Activated CD8-positive, alpha-beta memory T cell treated with anti-CD3 and anti-CD28 coated beads, Interleukin-2, amount 10 ng/mL, durations not matched to agents 7 days and 5 days (primary cell): ENCODE results near the gene THBS2. TPM values are rescaled to one million over a fixed set of nuclear protein-coding genes. Genes with fewer than 3 reads are reported as not detected.

Experiments used
- ATAC-seq: fragments of 150-1000 bp; cut with Tn5 transposase; one replicate; pipeline ENCODE4 v1.10.0; 2021; ENCODE audit warnings: moderate library complexity
- CTCF ChIA-PET: fragments of 350-600 bp; sonication (Branson Sonifier 250); formaldehyde crosslinking; loops from one replicate; lab custom pipeline; 2021; ENCODE audit warnings: antibody characterized with exemption; lab: Charles Lee
- DNase-seq: peaks from one replicate; pipeline ENCODE4 v3.0.0-alpha.2; 2020
- H3K27ac Mint-ChIP-seq: one replicate; pipeline ENCODE4 v1.8.0; 2021; ENCODE audit warnings: mild to moderate bottlenecking, mixed read lengths
- H3K27me3 Mint-ChIP-seq: one replicate; pipeline ENCODE4 v1.8.0; 2021; ENCODE audit warnings: mixed read lengths
- H3K36me3 Mint-ChIP-seq: one replicate; pipeline ENCODE4 v1.8.0; 2021; ENCODE audit warnings: mild to moderate bottlenecking, mixed read lengths
- H3K4me1 Mint-ChIP-seq: one replicate; pipeline ENCODE4 v1.8.0; 2021; ENCODE audit warnings: mixed read lengths
- H3K4me3 Mint-ChIP-seq: one replicate; pipeline ENCODE4 v1.8.0; 2021; ENCODE audit warnings: mild to moderate bottlenecking, moderate library complexity, mixed read lengths
- H3K9me3 Mint-ChIP-seq: one replicate; pipeline ENCODE4 v1.8.0; 2022; ENCODE audit warnings: low read depth, mixed read lengths
- total RNA-seq, 2 experiments: library from RNA; stranded (reverse); gene quantifications; one replicate each; pipeline ENCODE4 v1.2.3, GENCODE V29; 2021

Gene THBS2
- total RNA-seq, 2 experiments from 2014 or later: not detected

DNA sequence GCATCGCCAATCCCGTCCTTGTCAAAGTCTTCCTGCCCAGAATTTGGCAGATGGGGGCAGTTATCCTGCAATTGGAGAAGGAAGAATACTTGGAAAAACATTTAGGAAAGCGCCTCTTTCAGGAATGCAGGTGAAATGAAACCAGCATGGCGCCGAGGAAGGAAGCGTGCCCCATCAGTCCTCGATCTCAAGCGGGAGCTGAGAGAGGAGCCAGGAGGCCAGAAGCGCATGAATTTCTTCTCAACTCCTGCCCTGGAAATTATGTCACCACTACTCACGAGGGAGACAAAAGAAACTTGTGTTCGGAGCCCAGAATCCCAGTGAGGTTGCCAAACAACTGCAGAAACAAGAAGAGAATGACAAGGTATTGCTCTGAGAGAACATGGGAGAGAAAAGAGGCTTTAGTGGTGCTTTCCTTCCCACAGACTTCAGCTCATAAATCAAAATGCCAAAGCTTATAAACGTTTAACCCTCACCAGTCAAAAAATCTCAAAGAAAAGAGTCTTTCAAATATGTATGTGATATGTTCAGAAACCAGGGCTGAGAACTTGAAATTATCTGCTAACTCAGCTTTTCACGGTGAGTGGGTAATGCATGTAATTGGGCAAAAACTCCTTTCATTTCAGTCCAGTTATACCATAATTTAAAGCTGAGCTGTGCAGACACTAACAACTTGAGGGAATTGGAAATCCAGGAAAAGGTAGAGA, 23.9 kb downstream of the THBS2 start:
- H3K4me1 Mint-ChIP-seq: no peaks in the 10 kb centered on the region

DNA sequence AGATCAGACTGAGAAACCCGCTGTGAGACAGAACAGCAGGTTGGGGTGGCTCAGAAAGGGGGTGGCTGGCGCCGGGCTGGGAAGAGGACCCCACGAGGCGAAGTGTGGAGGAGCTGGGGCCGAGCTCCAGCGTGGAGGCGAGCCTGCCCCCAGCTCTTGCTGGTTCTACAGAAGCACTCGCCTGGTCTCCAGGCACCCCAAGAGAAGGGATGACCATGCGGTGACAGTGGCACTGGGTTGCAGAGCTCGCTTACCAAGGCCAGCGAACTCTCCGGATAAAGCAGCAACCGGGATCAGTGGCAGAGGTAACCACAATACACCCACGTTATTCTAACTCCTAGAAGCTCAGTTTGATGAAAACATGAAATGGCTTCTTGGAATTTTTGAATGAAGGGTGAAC, 26.5 kb downstream of the THBS2 start:
- DNase-seq (peak; percentile 5), ATAC-seq (no peak)
- Mint-ChIP-seq H3K9me3 (no peaks in the 10 kb centered on the region), H3K27me3 (no peaks in the 10 kb centered on the region), H3K4me3 (no peak overlapping the region), H3K36me3 (no peaks in the 10 kb centered on the region), H3K27ac (no peak overlapping the region), H3K4me1 (no peaks in the 10 kb centered on the region)
- CTCF ChIA-PET: no interaction called here

More for the DNA sequence above, 23.9 kb downstream of the THBS2 start:
- no peak for ATAC-seq
- no peak overlapping the region for H3K4me3 Mint-ChIP-seq
- H3K27me3 Mint-ChIP-seq: no peaks in the 10 kb centered on the region
- H3K9me3 Mint-ChIP-seq: peaks cover 15% of the 10 kb centered on the region
- H3K27ac Mint-ChIP-seq: no peak overlapping the region
- CTCF ChIA-PET: no interaction called here
- DNase-seq: peak; percentile 8
- no peaks in the 10 kb centered on the region for H3K36me3 Mint-ChIP-seq

DNA sequence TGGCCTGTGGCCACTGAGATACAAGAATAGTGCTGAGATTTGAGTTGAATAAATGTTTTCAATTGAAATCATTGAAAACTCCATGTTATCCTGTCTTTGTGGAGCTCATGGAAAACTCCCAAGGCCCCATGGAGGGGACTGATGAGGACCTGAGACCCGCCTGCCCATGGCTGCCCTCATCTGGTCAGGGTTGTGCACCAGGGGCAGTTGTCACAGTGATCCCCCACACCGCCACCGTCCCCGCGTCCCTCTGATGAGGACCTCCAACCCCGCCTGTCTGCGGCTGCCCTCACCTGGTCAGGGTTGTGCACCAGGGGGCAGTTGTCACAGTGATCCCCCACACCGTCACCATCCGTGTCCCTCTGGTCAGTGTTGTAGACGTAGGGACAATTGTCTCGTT, 27.8 kb downstream of the THBS2 start:
- Mint-ChIP-seq H3K27me3 (no peaks in the 10 kb centered on the region), H3K9me3 (no peaks in the 10 kb centered on the region), H3K27ac (no peak overlapping the region), H3K4me3 (no peak overlapping the region), H3K36me3 (no peaks in the 10 kb centered on the region), H3K4me1 (no peaks in the 10 kb centered on the region)
- DNase-seq: peak; percentile 4
- no peak for ATAC-seq
- CTCF ChIA-PET: no interaction called here

DNA sequence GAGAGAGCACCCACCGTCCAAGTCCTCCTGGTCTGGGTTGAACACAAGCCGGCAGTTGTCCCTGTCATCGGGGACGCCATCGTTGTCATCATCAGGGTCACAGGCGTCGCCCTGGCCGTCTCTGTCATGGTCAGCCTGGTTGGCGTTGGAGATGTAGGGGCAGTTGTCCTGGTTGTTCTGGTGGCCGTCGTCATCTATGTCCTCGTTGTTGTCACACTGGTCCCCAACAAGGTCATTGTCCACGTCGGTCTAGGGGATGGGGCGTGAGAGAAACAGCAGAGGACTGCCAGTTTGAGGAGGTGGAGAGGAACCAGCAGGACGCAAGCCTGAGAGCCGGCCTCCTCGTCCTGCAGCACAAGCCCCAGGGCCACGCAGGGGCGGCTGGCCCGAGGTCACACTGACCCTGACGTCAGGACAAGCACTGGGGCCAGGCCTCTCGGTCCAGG, 28.5 kb downstream of the THBS2 start:
- Mint-ChIP-seq H3K36me3 (no peaks in the 10 kb centered on the region), H3K4me1 (no peaks in the 10 kb centered on the region), H3K4me3 (no peak overlapping the region), H3K27me3 (no peaks in the 10 kb centered on the region), H3K27ac (no peak overlapping the region), H3K9me3 (no peaks in the 10 kb centered on the region)
- CTCF ChIA-PET: no interaction called here
- DNase-seq (peak; percentile 16), ATAC-seq (no peak)

DNA sequence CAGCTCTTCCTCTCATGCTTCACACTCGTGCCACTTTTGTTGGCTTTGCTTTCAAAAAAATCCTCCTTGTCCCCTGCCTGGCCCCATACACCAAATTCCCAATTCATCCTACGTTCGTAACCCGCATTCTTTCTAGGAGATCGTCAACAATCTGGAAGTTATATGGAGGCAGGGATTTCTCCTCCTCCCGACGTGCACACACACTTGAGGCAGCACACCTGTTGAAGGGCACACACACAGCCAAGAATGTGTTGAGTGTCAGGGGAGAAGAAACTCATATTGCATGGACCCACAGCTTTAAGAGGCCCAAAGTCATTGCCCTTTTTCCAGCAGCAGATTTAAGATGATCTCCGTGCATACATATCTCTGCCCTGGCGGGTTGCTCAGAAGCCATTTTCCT, 28.9 kb downstream of the THBS2 start:
- DNase-seq (peak; percentile 3), ATAC-seq (no peak)
- Mint-ChIP-seq H3K36me3 (no peaks in the 10 kb centered on the region), H3K4me3 (no peak overlapping the region), H3K4me1 (no peaks in the 10 kb centered on the region), H3K27me3 (no peaks in the 10 kb centered on the region), H3K9me3 (no peaks in the 10 kb centered on the region), H3K27ac (no peak overlapping the region)
- CTCF ChIA-PET: no interaction called here

DNA sequence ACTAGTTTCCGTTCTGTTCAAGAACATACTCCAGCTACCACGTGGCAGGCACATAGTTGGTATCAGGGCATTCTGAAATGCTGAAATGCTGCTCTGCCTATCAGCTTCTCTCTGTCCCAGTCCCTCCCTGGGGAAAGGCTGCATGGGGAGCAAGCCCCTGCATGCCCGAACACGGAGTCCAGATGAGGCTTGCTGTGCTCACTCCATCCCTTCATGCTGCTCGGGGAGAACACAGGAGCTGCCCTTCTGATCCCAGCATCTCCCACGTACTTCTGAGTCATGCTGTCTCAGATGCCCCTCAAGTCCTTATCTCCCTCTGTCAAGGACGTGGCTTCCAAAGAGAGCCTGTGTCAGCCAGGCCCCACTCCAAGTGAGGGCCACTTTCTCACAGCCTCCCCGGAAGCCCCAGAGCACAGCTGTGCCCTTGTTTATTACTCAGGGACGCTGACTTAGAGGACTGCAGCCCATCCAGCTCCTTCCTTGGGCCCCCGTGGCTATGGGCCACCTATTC, 29.4 kb downstream of the THBS2 start:
- H3K36me3 Mint-ChIP-seq: no peaks in the 10 kb centered on the region
- H3K4me3 Mint-ChIP-seq: no peak overlapping the region
- ATAC-seq: no peak
- no peak overlapping the region for H3K27ac Mint-ChIP-seq
- CTCF ChIA-PET: no interaction called here
- H3K4me1 Mint-ChIP-seq: no peaks in the 10 kb centered on the region
- H3K9me3 Mint-ChIP-seq: no peaks in the 10 kb centered on the region
- H3K27me3 Mint-ChIP-seq: no peaks in the 10 kb centered on the region
- DNase-seq: peak; percentile 21

DNA sequence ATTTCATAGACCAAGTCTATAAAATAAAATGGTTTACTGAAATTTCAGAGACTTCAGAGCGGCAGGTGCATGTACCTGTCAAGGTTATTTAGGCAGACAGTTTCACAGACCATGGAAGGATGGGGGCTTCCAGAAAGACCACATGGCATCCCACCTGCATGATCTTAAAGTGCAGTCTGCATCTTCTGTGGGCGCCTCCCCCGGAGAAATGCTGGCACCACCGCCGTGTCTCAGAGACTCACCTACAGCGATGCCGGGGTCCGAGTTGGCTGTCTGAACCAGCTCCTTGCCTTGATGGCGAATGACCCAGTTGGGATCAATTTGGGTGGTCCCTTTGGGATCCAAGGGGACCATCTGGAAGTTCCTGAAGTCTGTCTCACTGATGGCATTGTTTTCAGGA, 30.6 kb downstream of the THBS2 start:
- DNase-seq: peak; percentile 30
- no peaks in the 10 kb centered on the region for H3K36me3 Mint-ChIP-seq
- H3K27me3 Mint-ChIP-seq: no peaks in the 10 kb centered on the region
- CTCF ChIA-PET: no interaction called here
- no peak for ATAC-seq
- no peaks in the 10 kb centered on the region for H3K4me1 Mint-ChIP-seq
- H3K9me3 Mint-ChIP-seq: peaks cover 10% of the 10 kb centered on the region
- no peak overlapping the region for H3K4me3 Mint-ChIP-seq
- no peak overlapping the region for H3K27ac Mint-ChIP-seq

DNA sequence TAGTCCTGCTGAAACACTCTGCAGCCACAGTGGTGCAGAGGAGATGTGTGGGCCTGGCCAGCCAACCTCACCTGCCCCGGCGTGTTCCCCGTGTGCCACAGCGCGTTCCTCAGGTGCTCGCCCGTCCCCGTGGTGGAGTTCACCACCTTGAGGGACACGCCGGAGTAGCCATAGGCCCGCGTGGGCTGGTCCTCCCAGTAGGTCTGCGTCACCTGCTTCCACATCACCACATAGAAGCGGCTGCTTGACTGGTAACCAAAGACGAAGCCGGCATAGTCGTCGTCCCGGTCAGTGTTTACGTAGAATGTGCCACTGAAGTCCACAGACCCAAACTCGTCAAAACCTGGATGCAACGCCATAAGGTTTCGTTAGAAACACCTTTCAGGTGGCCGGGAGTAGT, 31.5 kb downstream of the THBS2 start:
- no peaks in the 10 kb centered on the region for H3K36me3 Mint-ChIP-seq
- H3K4me3 Mint-ChIP-seq: no peak overlapping the region
- H3K27ac Mint-ChIP-seq: no peak overlapping the region
- ATAC-seq (no peak), DNase-seq (peak; percentile 12)
- H3K27me3 Mint-ChIP-seq: no peaks in the 10 kb centered on the region
- no peaks in the 10 kb centered on the region for H3K4me1 Mint-ChIP-seq
- H3K9me3 Mint-ChIP-seq: peaks cover 10% of the 10 kb centered on the region
- CTCF ChIA-PET: no interaction called here

DNA sequence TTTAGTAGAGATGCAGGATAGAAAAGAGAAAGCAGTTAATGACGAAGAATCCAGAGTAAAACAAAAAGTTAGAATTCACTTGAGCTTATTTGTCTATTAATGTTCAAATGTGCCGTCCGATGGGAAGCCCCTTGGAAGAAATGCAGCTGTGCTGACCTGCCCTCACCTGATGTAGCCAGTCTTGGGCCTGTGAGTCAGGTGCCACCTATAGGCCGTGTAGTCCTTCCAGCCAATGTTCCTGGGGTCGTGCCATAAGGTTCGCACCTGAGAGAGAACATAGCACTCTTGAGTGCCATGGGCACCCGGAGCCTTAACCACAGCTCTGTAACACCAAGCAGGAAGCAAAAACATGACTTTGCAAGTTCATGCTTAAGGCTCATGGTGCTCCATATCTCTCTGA, 32.4 kb downstream of the THBS2 start:
- DNase-seq: peak; percentile 18
- Mint-ChIP-seq H3K27me3 (no peaks in the 10 kb centered on the region), H3K36me3 (no peaks in the 10 kb centered on the region), H3K27ac (no peak overlapping the region), H3K9me3 (peaks cover 10% of the 10 kb centered on the region), H3K4me1 (no peaks in the 10 kb centered on the region), H3K4me3 (no peak overlapping the region)
- ATAC-seq: no peak
- CTCF ChIA-PET: no interaction called here

DNA sequence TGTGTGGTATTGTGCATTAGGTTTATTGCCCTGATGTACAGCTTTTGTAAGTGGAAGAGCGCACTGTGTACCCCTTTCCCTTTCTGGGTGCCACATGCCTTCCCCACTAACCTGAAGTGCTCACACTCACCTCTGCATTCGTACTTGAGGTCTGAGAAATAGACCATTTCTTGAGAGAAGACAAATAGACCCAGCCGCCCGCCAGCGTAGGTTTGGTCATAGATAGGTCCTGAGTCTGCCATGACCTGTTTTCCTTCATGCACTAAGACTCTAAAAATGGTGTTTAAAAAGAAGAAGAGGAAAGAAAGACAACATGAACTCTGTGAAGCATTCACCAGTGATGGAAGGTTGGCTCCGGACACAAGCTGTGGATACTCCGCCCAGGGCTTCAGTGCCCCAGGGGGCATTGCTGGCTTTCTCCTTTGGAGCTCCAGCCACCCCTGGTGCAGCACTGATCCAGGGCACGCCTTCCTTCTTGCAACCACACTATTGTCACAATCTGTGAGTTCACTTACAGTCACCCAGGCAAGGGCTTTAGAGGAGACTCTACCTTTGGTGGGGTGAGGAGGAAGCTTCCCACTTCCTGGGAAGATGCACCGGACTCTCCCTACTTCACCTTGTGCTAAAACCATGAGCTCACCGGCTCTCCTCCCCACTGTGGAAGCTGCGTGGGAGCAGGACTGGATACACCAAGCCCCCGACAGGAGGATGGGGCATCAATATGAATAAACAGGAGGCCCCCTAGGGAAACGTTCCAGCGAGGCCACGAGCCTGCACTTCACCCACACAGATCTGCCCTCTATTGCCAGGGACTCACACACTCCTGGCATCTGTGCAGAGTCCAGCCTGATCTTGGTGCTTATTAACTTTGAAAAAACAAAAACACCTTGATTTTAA, 33.3 kb downstream of the THBS2 start:
- H3K27me3 Mint-ChIP-seq: no peaks in the 10 kb centered on the region
- no peak for ATAC-seq
- CTCF ChIA-PET: no interaction called here
- no peak overlapping the region for H3K27ac Mint-ChIP-seq
- no peaks in the 10 kb centered on the region for H3K4me1 Mint-ChIP-seq
- H3K9me3 Mint-ChIP-seq: peaks cover 10% of the 10 kb centered on the region
- no peaks in the 10 kb centered on the region for H3K36me3 Mint-ChIP-seq
- no peak overlapping the region for H3K4me3 Mint-ChIP-seq
- DNase-seq: peak; percentile 12

DNA sequence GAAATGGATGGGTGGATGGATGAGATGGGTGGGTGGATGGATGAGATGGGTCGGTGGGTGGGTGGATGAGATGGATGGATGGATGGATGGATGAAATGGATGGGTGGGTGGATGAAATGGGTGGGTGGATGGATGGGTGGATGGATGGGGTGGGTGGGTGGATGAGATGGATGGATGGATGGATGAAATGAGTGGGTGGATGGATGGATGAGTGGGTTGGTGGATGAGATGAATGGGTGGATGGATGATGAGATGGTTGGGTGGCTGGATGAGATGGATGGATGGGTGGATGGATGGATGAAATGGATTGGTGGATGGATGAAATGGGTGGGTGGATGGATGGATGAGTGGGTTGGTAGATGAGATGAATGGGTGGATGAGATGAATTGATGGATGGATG, 35.7 kb downstream of the THBS2 start:
- Mint-ChIP-seq H3K36me3 (peaks cover 4% of the 10 kb centered on the region), H3K4me3 (no peak overlapping the region), H3K27me3 (no peaks in the 10 kb centered on the region), H3K4me1 (peaks cover 10% of the 10 kb centered on the region), H3K27ac (no peak overlapping the region), H3K9me3 (peaks cover 10% of the 10 kb centered on the region)
- ATAC-seq (no peak), DNase-seq (no peak)
- CTCF ChIA-PET: no interaction called here

DNA sequence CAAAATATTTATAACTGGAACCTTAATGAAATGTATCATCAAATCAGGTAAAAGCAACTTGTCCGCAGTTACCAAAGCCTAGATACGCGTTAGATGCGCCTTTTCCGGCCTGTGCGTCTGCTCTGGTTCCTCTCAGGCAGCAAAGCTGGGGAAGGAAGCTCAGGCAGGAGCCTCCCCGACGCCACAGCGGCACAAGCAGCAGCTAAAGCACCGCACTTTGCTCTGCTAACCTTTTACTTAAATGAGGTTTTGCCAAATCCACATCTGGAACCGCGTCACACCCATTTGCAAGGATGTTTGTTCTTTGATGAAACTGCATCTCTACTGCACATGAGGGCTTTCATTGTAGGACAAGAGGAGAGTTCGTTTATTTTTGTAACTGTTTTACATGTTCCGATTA, 36.8 kb downstream of the THBS2 start:
- ATAC-seq (no peak), DNase-seq (peak; percentile 27)
- Mint-ChIP-seq H3K27me3 (no peaks in the 10 kb centered on the region), H3K9me3 (peaks cover 13% of the 10 kb centered on the region), H3K4me3 (no peak overlapping the region), H3K4me1 (peaks cover 14% of the 10 kb centered on the region), H3K36me3 (peaks cover 8% of the 10 kb centered on the region), H3K27ac (no peak overlapping the region)
- CTCF ChIA-PET: no interaction called here

DNA sequence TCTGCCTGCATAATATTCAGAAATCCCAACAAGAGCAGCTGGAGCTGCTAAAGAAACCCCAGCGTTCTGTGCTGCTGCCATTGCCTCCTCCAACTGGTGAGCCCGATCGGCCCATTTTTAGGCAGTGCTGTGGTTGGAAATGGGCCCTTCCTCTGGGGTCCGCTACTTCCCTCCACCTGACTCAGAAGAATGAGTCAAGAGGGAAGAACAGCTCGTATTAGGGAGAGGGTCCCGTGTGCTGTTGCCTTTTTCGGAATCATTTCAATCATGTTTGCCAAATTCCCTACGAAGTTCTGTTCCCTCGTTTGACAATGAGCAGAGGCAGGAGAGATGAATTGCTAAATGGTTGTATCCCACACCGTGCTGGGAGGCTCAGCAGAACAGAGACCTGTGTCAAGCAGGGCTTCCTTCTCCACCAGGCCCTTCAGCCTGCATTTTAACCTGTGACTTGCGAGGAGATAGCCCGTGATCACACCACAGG, 38.4 kb downstream of the THBS2 start:
- peaks cover 21% of the 10 kb centered on the region for H3K4me1 Mint-ChIP-seq
- H3K27ac Mint-ChIP-seq: no peak overlapping the region
- no peak overlapping the region for H3K4me3 Mint-ChIP-seq
- peak; percentile 30 for DNase-seq
- no peak for ATAC-seq
- peaks cover 14% of the 10 kb centered on the region for H3K9me3 Mint-ChIP-seq
- H3K36me3 Mint-ChIP-seq: peaks cover 14% of the 10 kb centered on the region
- CTCF ChIA-PET: no interaction called here
- H3K27me3 Mint-ChIP-seq: no peaks in the 10 kb centered on the region
